KMS-11 (cell line): ENCODE data around the gene PTPN23.

Experiments used
- H2AFZ ChIP-seq: fragments of 200-600 bp; sonication (generic); 2 replicates; pipeline ENCODE4 v1.6.1; 2016; ENCODE audit warnings: antibody characterized with exemption, mixed run types, low read depth
- H3K27ac ChIP-seq: fragments of 200-600 bp; sonication (generic); 2 replicates; pipeline ENCODE4 v1.6.1; 2016; ENCODE audit warnings: mild to moderate bottlenecking, mixed run types
- H3K27me3 ChIP-seq: fragments of 200-600 bp; sonication (generic); 2 replicates; pipeline ENCODE4 v1.6.1; 2017; ENCODE audit warnings: mild to moderate bottlenecking, low read depth, mixed run types, moderate library complexity; ENCODE audit not compliant: insufficient read depth
- H3K36me3 ChIP-seq: fragments of 200-600 bp; sonication (generic); 2 replicates; pipeline ENCODE4 v1.6.1; 2017; ENCODE audit warnings: mild to moderate bottlenecking, mixed run types; ENCODE audit not compliant: insufficient read depth
- H3K4me1 ChIP-seq: fragments of 200-600 bp; sonication (generic); 2 replicates; pipeline ENCODE4 v1.6.1; 2016; ENCODE audit warnings: mild to moderate bottlenecking, low read depth, mixed run types; ENCODE audit not compliant: poor library complexity, severe bottlenecking
- H3K4me2 ChIP-seq: fragments of 200-600 bp; sonication (generic); 2 replicates; pipeline ENCODE4 v1.7.0; 2016; ENCODE audit warnings: mild to moderate bottlenecking, mixed run types
- H3K4me3 ChIP-seq: fragments of 200-600 bp; sonication (generic); IDR thresholded peaks from 2 replicates; pipeline ENCODE4 v1.6.1; 2017; ENCODE audit warnings: low read depth, low read length, mixed read lengths; ENCODE audit not compliant: insufficient read depth
- H3K79me2 ChIP-seq: fragments of 200-600 bp; sonication (generic); 2 replicates; pipeline ENCODE4 v1.6.1; 2016; ENCODE audit warnings: low read depth, mixed run types; ENCODE audit not compliant: insufficient read depth
- H3K9ac ChIP-seq: fragments of 200-600 bp; sonication (generic); 2 replicates; pipeline ENCODE4 v1.6.1; 2016; ENCODE audit warnings: mild to moderate bottlenecking, mixed run types
- H4K20me1 ChIP-seq: fragments of 200-600 bp; sonication (generic); 2 replicates; pipeline ENCODE4 v1.6.1; 2016; ENCODE audit warnings: mild to moderate bottlenecking, mixed run types; ENCODE audit not compliant: insufficient read depth
- TF ChIP-seq, protein P1 (sequence below): fragments of 200-600 bp; sonication (generic); conservative IDR thresholded peaks from 2 replicates; pipeline ENCODE4 v1.6.1; 2017; ENCODE audit warnings: low read depth, mild to moderate bottlenecking, antibody characterized with exemption, low read length, moderate library complexity, mixed read lengths

The PTPN23 gene

DNA sequence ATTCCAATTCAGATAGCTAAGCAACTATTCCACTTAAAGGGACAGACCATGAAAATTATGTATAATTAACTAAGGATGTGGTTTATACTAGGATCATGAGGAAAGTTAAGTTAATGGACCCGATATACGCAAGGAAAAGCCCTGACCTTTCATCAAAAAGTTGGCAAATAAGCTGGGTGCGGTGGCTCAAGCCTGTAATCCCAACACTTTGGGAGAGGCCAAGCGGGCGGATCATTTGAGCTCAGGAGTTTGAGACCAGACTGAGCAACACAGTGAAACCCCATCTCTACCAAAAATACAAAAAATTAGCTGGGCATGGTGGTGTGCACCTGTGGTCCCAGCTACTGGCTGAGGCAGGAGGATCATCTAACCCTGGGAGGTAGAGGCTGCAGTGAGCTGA, 55.4 kb downstream of the PTPN23 start:
- no peaks in the 10 kb centered on the region for H3K36me3 ChIP-seq

DNA sequence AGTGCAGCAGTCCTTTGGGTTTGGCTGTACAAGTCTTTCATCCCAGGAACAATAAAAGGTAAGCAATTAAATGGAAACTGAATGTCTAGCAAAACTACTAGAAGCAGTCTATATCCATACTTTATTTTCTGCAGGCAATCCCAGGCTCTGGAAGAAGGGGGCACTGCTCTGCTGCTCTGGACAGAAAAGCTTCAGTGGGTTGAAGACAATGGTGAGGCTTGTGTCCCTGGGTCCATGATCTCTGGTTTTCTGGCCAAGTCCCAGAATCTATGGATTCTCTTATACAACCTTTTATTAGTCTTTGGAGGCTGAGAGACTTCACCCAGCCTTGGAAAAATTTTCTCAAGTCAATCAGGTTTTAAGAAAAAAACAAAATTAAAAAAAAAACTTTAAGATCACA, 59.3 kb downstream of the PTPN23 start:
- Histone ChIP-seq H3K4me1 (no peaks in the 10 kb centered on the region), H4K20me1 (no peaks in the 10 kb centered on the region), H3K36me3 (no peaks in the 10 kb centered on the region), H3K27me3 (no peaks in the 10 kb centered on the region), H3K9ac (no peak overlapping the region), H3K4me3 (no peak overlapping the region), H2AFZ (no peak overlapping the region), H3K4me2 (no peak overlapping the region), H3K79me2 (no peaks in the 10 kb centered on the region), H3K27ac (no peak overlapping the region)
- TF ChIP-seq, protein P1, sequence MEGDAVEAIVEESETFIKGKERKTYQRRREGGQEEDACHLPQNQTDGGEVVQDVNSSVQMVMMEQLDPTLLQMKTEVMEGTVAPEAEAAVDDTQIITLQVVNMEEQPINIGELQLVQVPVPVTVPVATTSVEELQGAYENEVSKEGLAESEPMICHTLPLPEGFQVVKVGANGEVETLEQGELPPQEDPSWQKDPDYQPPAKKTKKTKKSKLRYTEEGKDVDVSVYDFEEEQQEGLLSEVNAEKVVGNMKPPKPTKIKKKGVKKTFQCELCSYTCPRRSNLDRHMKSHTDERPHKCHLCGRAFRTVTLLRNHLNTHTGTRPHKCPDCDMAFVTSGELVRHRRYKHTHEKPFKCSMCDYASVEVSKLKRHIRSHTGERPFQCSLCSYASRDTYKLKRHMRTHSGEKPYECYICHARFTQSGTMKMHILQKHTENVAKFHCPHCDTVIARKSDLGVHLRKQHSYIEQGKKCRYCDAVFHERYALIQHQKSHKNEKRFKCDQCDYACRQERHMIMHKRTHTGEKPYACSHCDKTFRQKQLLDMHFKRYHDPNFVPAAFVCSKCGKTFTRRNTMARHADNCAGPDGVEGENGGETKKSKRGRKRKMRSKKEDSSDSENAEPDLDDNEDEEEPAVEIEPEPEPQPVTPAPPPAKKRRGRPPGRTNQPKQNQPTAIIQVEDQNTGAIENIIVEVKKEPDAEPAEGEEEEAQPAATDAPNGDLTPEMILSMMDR, result no peak

More for the DNA sequence above, 55.4 kb downstream of the PTPN23 start:
- Histone ChIP-seq H3K79me2 (no peaks in the 10 kb centered on the region), H3K9ac (no peak overlapping the region), H3K27ac (no peak overlapping the region), H3K4me3 (no peak overlapping the region), H4K20me1 (no peaks in the 10 kb centered on the region), H3K4me2 (no peak overlapping the region), H3K4me1 (peaks cover 11% of the 10 kb centered on the region), H3K27me3 (no peaks in the 10 kb centered on the region), H2AFZ (no peak overlapping the region)
- TF ChIP-seq, protein P1, result no peak

DNA sequence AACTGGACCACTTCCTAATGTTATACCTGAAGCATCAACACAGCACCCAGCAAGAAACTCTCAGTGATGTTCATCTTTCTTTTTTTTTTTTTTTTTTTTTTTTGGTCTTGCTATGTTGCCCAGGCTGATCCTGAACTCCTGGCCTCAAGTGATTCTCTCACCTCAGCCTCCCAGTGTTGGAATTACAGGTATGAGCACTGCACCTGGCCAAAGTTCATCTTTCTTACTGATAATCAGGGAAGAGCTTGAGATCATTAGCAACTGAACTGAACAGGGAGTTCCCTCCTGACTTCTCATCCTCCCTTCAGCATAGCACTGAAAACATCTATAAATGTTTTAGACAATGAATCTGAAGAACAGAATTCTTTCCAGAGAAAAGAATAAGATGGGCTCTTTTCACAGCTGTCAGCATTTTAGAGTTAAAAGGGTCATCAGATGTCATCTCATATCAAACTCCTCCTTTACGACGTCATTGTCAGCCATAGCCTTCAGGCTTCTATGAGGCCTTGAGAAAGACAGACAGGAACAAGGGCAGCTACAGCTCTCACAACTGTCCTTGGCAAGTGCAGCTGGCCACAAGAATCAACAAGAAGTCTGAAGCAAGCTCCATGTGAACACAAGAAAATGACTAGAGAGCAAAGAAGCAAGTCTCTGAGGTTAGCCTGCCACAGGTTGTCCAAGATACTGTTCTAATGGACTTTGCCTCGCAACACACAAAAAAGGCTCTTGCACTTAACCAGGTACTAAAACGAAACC, 61.2 kb downstream of the PTPN23 start:
- no peaks in the 10 kb centered on the region for H3K79me2 ChIP-seq

DNA sequence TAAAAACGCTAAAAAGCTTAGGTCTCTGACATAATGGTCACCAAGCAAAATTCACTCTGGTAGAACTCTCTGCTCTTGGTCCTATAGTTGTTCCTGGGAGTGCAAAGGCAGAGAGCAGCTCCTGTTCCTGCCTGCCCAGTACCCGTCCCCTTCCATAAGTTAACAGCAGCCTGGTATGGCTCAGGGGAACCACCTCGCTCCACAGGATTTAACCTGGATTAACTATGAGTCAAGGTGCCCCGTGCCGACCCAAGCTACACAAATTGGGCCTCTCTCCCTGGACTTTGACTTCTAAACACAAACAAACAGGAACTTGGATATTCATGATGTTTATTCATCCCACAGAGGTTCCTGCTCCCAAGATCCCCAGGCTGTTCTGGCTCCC, 62.8 kb downstream of the PTPN23 start:
- Histone ChIP-seq H3K4me3 (no peak overlapping the region), H3K4me2 (no peak overlapping the region), H2AFZ (no peak overlapping the region), H4K20me1 (no peaks in the 10 kb centered on the region), H3K27ac (no peak overlapping the region), H3K79me2 (no peaks in the 10 kb centered on the region), H3K4me1 (no peaks in the 10 kb centered on the region), H3K9ac (no peak overlapping the region), H3K36me3 (no peaks in the 10 kb centered on the region), H3K27me3 (no peaks in the 10 kb centered on the region)
- TF ChIP-seq, protein P1, result no peak

More for the DNA sequence above, 61.2 kb downstream of the PTPN23 start:
- no peaks in the 10 kb centered on the region for H3K27me3 ChIP-seq
- H3K4me2 ChIP-seq, result no peak overlapping the region
- H3K4me3 ChIP-seq, result no peak overlapping the region
- H3K36me3 ChIP-seq, result no peaks in the 10 kb centered on the region
- H3K27ac ChIP-seq, result no peak overlapping the region
- H3K9ac ChIP-seq, result no peak overlapping the region
- no peaks in the 10 kb centered on the region for H4K20me1 ChIP-seq
- TF ChIP-seq, protein P1, result no peak
- no peak overlapping the region for H2AFZ ChIP-seq
- no peaks in the 10 kb centered on the region for H3K4me1 ChIP-seq
